ENCODE data around the gene CPEB2. TPM values are rescaled to one million over a fixed set of nuclear protein-coding genes. Genes with fewer than 3 reads are reported as not detected.

The CPEB2 gene
- total and polyA plus RNA-seq, 9 of the 15 experiments (the other 6 are each of a cell fraction or from before 2014, with no cell fraction given): 0.39 to 3.0 (median 1.4) TPM

GRCh38 chr4:15001869-15002658, at the start of gene CPEB2 (continued):
- no peak for TF ChIP-seq TSHZ1 (CRISPR knock-in tag; IDR thresholded peaks at IDR 0.05)
- no peak for TF ChIP-seq ZNF449 (CRISPR knock-in tag; IDR thresholded peaks at IDR 0.05)
- no peak for TF ChIP-seq MCM3 (IDR thresholded peaks at IDR 0.05)
- no peak for TF ChIP-seq ZNF445 (CRISPR knock-in tag; IDR thresholded peaks at IDR 0.05; ENCODE audit: low read depth)
- TF ChIP-seq ZNF561 (CRISPR knock-in tag; conservative IDR thresholded peaks at IDR 0.05): no peak
- TF ChIP-seq NCOA2 (IDR thresholded peaks at IDR 0.05; ENCODE audit: partially characterized antibody in 2 of 2): no peak
- no peak for TF ChIP-seq THRB (CRISPR knock-in tag; conservative IDR thresholded peaks at IDR 0.05)
- no peak for TF ChIP-seq PTTG1 (tag; IDR thresholded peaks at IDR 0.05; ENCODE audit: low read depth)
- no peak for TF ChIP-seq MTF1 (CRISPR knock-in tag; IDR thresholded peaks at IDR 0.05; ENCODE audit: borderline replicate concordance)
- no peak for TF ChIP-seq MEF2D (tag; conservative IDR thresholded peaks at IDR 0.05; ENCODE audit: low read depth)
- TF ChIP-seq MLX (CRISPR knock-in tag; conservative IDR thresholded peaks at IDR 0.05): no peak
- TF ChIP-seq GTF2F1 (IDR thresholded peaks at IDR 0.05; ENCODE audit: low read depth, low read length): no peak
- TF ChIP-seq ZNF134 (CRISPR knock-in tag; conservative IDR thresholded peaks at IDR 0.05): no peak
- TF ChIP-seq ARID3A (IDR thresholded peaks at IDR 0.05; ENCODE audit: borderline replicate concordance, low read depth, low read length): no peak
- TF ChIP-seq HMG20A (CRISPR knock-in tag; conservative IDR thresholded peaks at IDR 0.05): no peak
- TF ChIP-seq HDAC6 (IDR thresholded peaks at IDR 0.05; ENCODE audit: low read depth, low read length): no peak
- TF ChIP-seq ZNF444 (CRISPR knock-in tag; IDR thresholded peaks at IDR 0.05): no peak
- no peak for TF ChIP-seq CBX5 (IDR thresholded peaks at IDR 0.05; ENCODE audit: borderline replicate concordance, low read depth)
- peak; percentile 96 for TF ChIP-seq ZNF644 (tag; IDR thresholded peaks at IDR 0.05; ENCODE audit: low read depth)
